HG02763 (cell line): ENCODE results near the gene EHMT1.
"Not testable (repeated sequence)": the region's sequence is repeated elsewhere in the genome, so short reads cannot be mapped to it uniquely, and the experiment has no call there.

ENCODE experiments used
- ATAC-seq: cut with Tn5 transposase; IDR thresholded peaks from one replicate; pipeline ENCODE4 v1.9.1; 2021; ENCODE audit warnings: mild to moderate bottlenecking, moderate library complexity; ENCODE audit not compliant: unreplicated experiment

EHMT1 gene

GRCh38 chr9:137838576-137838975, 219.8 kb downstream of the EHMT1 start:
- ATAC-seq: no peak

- no peak for ATAC-seq
Observed at GRCh38 chr9:137843355-137843754, 224.6 kb downstream of the EHMT1 start.

GRCh38 chr9:137851516-137852267, 232.9 kb downstream of the EHMT1 start:
- ATAC-seq: no peak

- no peak for ATAC-seq
Observed at GRCh38 chr9:137853392-137853995, 234.7 kb downstream of the EHMT1 start.

- ATAC-seq: no peak
Observed at GRCh38 chr9:137860361-137860760, 241.6 kb downstream of the EHMT1 start.

GRCh38 chr9:137865581-137866145, 246.9 kb downstream of the EHMT1 start:
- ATAC-seq: no peak

- no peak for ATAC-seq
Observed at GRCh38 chr9:137866226-137867141, 247.7 kb downstream of the EHMT1 start.

- ATAC-seq: no peak
Observed at GRCh38 chr9:137870432-137870831, 251.6 kb downstream of the EHMT1 start.

GRCh38 chr9:137872296-137872695, 253.5 kb downstream of the EHMT1 start:
- ATAC-seq: no peak

- no peak for ATAC-seq
Observed at GRCh38 chr9:137873408-137873807, 254.6 kb downstream of the EHMT1 start.

GRCh38 chr9:137873858-137874362, 255.1 kb downstream of the EHMT1 start:
- ATAC-seq: no peak

- ATAC-seq: no peak
Observed at GRCh38 chr9:137875354-137875753, 256.5 kb downstream of the EHMT1 start.

GRCh38 chr9:137875846-137876245, 257.0 kb downstream of the EHMT1 start:
- ATAC-seq: no peak

- ATAC-seq: no peak
Observed at GRCh38 chr9:137876269-137876668, 257.5 kb downstream of the EHMT1 start.

- ATAC-seq: no peak
Observed at GRCh38 chr9:137876781-137877386, 258.1 kb downstream of the EHMT1 start.

GRCh38 chr9:137877506-137878122, 258.8 kb downstream of the EHMT1 start, which contains the start of gene CACNA1B:
CACNA1B (plus strand) TSS chr9:137877782; CDS start chr9:137877934, 152 bp downstream.
- not testable (repeated sequence) for ATAC-seq

- no peak for ATAC-seq
Observed at GRCh38 chr9:137878146-137878941, 259.5 kb downstream of the EHMT1 start.

- no peak for ATAC-seq
Observed at GRCh38 chr9:137879052-137879451, 260.2 kb downstream of the EHMT1 start.

GRCh38 chr9:137879566-137880150, 260.9 kb downstream of the EHMT1 start:
- no peak for ATAC-seq
